Neutrophil (primary cell): ENCODE data around the gene BICRA.

Source experiments
- H3K27ac ChIP-seq: fragments of 200-600 bp; sonication (generic); 2 replicates; pipeline ENCODE4 v1.5.1; 2016; ENCODE audit warnings: mild to moderate bottlenecking, moderate library complexity
- H3K27me3 ChIP-seq: fragments of 200-600 bp; sonication (generic); 2 replicates; pipeline ENCODE4 v1.6.0; 2016; ENCODE audit warnings: mild to moderate bottlenecking
- H3K36me3 ChIP-seq: fragments of 200-600 bp; sonication (generic); 2 replicates; pipeline ENCODE4 v1.5.1; 2017
- H3K4me1 ChIP-seq, 2 experiments: fragments of 200-600 bp in 1 of 2; sonication (generic) in 1 of 2; 1 replicate in 1 of 2; 2 replicates in 1 of 2; pipeline versions ENCODE4 v1.5.1 to v1.6.1; 2013 to 2016; ENCODE audit warnings: low read depth in 1 of 2, low read length in 1 of 2, mild to moderate bottlenecking in 1 of 2, moderate library complexity in 1 of 2; ENCODE audit not compliant: control insufficient read depth in 1 of 2, insufficient read depth in 1 of 2
- H3K4me3 ChIP-seq, 2 experiments: fragments of 200-600 bp in 1 of 2; sonication (generic) in 1 of 2; 1 replicate in 1 of 2; 2 replicates in 1 of 2; pipeline ENCODE4 v1.5.1; 2013 to 2016; ENCODE audit warnings: low read depth in 1 of 2, low read length in 1 of 2, mild to moderate bottlenecking in 1 of 2, moderate library complexity in 1 of 2
- H3K9me3 ChIP-seq: fragments of 200-600 bp; sonication (generic); 2 replicates; pipeline ENCODE4 v1.5.1; 2016
- TF ChIP-seq, protein P1 (sequence below): fragments of 200-600 bp; sonication (generic); IDR thresholded peaks from 2 replicates; pipeline ENCODE4 v1.5.1; 2016; ENCODE audit warnings: antibody characterized with exemption

Gene BICRA

DNA sequence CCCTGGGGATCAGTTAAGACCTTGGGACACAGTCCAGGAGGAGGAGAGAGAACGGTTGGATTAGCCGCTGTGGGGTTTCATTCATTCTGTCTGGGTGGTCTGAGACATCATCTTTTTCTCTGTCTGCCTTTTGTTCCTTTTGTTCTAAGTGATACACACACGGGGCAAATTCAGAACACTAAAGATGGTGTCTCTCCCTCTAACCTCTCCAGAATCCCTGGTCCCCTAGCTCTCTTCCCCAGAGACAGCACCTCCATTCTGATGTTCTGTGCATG, 5.0 kb downstream of the BICRA start:
- Histone ChIP-seq H3K27me3 (no peaks in the 10 kb centered on the region), H3K4me1 (peaks cover 25 to 28% of the 10 kb centered on the region in 2 experiments), H3K4me3 (no peak overlapping the region), H3K27ac (no peak overlapping the region), H3K36me3 (no peaks in the 10 kb centered on the region), H3K9me3 (no peaks in the 10 kb centered on the region)
- TF ChIP-seq, protein P1, sequence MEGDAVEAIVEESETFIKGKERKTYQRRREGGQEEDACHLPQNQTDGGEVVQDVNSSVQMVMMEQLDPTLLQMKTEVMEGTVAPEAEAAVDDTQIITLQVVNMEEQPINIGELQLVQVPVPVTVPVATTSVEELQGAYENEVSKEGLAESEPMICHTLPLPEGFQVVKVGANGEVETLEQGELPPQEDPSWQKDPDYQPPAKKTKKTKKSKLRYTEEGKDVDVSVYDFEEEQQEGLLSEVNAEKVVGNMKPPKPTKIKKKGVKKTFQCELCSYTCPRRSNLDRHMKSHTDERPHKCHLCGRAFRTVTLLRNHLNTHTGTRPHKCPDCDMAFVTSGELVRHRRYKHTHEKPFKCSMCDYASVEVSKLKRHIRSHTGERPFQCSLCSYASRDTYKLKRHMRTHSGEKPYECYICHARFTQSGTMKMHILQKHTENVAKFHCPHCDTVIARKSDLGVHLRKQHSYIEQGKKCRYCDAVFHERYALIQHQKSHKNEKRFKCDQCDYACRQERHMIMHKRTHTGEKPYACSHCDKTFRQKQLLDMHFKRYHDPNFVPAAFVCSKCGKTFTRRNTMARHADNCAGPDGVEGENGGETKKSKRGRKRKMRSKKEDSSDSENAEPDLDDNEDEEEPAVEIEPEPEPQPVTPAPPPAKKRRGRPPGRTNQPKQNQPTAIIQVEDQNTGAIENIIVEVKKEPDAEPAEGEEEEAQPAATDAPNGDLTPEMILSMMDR: no peak

DNA sequence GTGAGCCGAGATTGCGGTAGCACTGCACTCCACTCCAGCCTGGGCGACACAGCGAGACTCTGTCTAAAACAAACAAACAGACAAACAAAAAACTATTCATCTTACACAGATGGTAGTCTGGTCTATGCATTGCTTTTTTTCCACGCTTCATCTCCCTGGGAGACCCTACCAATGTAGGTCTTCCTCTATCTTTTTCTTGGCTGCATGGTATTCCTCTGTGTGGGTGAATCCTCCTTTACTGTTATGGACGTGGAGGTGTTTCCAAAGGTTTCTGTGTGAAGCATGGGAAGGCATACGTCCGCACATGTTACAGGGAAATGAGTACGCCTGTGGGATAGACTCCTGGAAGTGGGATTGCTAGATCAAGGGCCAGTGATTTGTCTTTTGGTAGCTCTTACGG, 5.6 kb downstream of the BICRA start:
- no peaks in the 10 kb centered on the region for H3K36me3 ChIP-seq
- no peaks in the 10 kb centered on the region for H3K9me3 ChIP-seq
- no peak overlapping the region for H3K27ac ChIP-seq
- no peaks in the 10 kb centered on the region for H3K27me3 ChIP-seq
- TF ChIP-seq, protein P1: no peak
- H3K4me1 ChIP-seq: peaks cover 25% of the 10 kb centered on the region in 2 experiments
- no peak overlapping the region for H3K4me3 ChIP-seq

DNA sequence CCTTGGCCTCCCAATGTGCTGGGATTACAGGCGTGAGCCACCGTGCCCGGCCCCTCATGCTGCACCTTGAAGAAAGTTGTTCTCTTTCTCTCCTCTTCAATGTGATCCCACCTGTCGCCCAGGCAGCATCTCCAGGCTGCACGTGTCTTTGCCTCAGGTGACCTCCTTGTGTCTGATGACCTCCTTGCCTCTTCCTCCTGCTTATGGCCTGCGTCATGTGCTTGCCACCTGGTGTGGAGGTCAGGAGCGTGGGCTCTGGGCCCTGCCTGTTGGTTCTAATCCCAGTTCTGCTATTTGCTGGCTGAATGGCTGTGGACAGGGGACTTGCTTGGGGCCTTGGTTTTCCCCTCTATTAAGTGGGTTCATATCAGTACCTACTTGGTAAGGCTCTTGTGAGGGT, 6.3 kb downstream of the BICRA start:
- H3K4me3 ChIP-seq: no peak overlapping the region
- no peak overlapping the region for H3K27ac ChIP-seq

DNA sequence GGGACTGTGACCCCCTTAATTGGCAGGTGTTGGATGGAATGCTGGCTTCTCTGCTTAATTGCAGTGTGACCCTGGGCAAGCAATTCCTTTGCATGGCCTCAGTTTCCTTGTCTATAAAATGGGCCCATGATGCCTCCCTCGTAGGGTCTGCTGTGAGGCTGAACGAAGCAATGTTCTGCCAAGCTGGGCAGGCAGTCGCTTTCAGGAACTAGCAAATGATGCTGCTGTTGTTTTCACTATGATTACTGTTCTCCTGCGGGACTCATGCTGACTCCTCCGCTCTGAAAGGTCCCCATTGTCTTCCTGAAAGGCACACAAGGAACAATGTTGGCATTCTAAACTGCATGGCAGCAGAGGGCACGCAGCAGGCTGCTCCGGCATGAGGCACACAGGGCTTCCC, 6.8 kb downstream of the BICRA start:
- Histone ChIP-seq H3K27me3 (no peaks in the 10 kb centered on the region), H3K4me1 (peaks cover 13 to 21% of the 10 kb centered on the region in 2 experiments), H3K36me3 (peaks cover under 1% of the 10 kb centered on the region), H3K9me3 (no peaks in the 10 kb centered on the region), H3K4me3 (no peak overlapping the region), H3K27ac (no peak overlapping the region)
- TF ChIP-seq, protein P1: no peak

More for the DNA sequence above, 6.3 kb downstream of the BICRA start:
- no peaks in the 10 kb centered on the region for H3K36me3 ChIP-seq
- H3K4me1 ChIP-seq: peaks cover 18 to 25% of the 10 kb centered on the region in 2 experiments
- TF ChIP-seq, protein P1: no peak
- H3K27me3 ChIP-seq: no peaks in the 10 kb centered on the region
- no peaks in the 10 kb centered on the region for H3K9me3 ChIP-seq

DNA sequence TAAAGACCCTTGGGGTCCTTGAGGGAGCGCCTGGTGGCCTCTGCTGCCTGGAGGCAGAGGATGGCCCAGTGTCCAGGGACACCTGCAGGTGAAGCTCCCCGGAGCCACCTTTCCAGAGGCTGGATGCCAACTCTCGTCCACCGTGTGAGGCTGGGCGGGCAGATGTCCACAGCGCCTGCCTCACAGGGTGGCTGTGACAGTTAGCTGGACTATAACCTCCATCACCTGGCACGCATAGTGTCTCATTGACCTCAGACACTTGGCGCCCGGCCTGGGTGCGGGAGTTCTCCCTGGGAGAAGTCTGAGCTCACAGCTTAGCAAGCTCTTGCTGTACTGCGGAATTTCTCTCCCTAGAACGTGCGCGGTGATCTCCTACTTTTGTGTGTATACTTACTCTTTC, 9.8 kb downstream of the BICRA start:
- TF ChIP-seq, protein P1: no peak
- H3K4me1 ChIP-seq: peaks cover 10 to 14% of the 10 kb centered on the region in 2 experiments
- no peak overlapping the region for H3K4me3 ChIP-seq
- H3K9me3 ChIP-seq: no peaks in the 10 kb centered on the region
- no peaks in the 10 kb centered on the region for H3K27me3 ChIP-seq
- H3K36me3 ChIP-seq: peaks cover 7% of the 10 kb centered on the region
- no peak overlapping the region for H3K27ac ChIP-seq

DNA sequence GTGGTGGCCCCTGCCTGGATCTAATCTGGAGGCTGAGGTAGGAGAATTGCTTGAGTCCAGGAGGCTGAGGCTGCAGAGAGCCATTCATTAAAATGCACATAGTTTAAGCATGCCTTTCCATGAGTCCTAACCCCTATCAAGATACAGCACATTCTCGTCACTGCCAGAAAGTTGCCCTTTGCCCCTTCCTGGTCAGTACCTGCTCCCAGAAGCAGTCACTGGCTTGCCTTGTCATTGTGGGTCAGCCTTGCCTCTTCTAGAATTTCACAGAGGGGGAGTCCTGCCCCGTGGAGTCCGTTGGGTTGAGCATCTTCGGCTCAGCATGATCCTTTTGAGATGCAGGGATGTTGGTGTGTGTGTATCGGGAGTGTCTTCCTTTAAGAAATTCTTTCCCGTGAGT, 10.8 kb downstream of the BICRA start:
- Histone ChIP-seq H3K27ac (no peak overlapping the region), H3K27me3 (no peaks in the 10 kb centered on the region), H3K4me3 (no peak overlapping the region), H3K4me1 (peaks cover 10 to 14% of the 10 kb centered on the region in 2 experiments), H3K36me3 (peaks cover 12% of the 10 kb centered on the region), H3K9me3 (no peaks in the 10 kb centered on the region)
- TF ChIP-seq, protein P1: no peak
